Measurements from ENCODE around the gene DENND6A. TPM values are rescaled to one million over a fixed set of nuclear protein-coding genes. Genes with fewer than 3 reads are reported as not detected.

The DENND6A gene
- total RNA-seq, 3 donors from 2014 or later (not counting 1 experiment from before 2014, with no cell fraction given), result 54.5 to 69.8 (median 57.1) TPM

- no peaks in the 10 kb centered on the region for H3K36me3 Mint-ChIP-seq
- H3K4me1 Mint-ChIP-seq, result no peaks in the 10 kb centered on the region
- no peaks in the 10 kb centered on the region for H3K9me3 Mint-ChIP-seq
- Histone ChIP-seq H3K4me3 (ENCODE audit: low read length) (no peak overlapping the region), H3K9me3 (ENCODE audit: control insufficient read depth, insufficient read depth, low read length) (no peaks in the 10 kb centered on the region), H3K36me3 (ENCODE audit: control insufficient read depth, insufficient read depth, low read length) (no peaks in the 10 kb centered on the region), H3K27ac (ENCODE audit: low read length) (no peak overlapping the region), H3K4me1 (ENCODE audit: control insufficient read depth, insufficient read depth, low read length) (no peaks in the 10 kb centered on the region), H3K27me3 (ENCODE audit: control insufficient read depth, insufficient read depth, low read length) (no peaks in the 10 kb centered on the region)
- 100% methylated on average over 5 of the region's 7 CpGs for WGBS (ENCODE audit: insufficient coverage)
- H3K27me3 Mint-ChIP-seq (ENCODE audit: low read depth in 2 of 2), result no peaks in the 10 kb centered on the region
- intact Hi-C loops (cut with micrococcal nuclease), result no loop called here
- TF ChIP-seq, protein P1, sequence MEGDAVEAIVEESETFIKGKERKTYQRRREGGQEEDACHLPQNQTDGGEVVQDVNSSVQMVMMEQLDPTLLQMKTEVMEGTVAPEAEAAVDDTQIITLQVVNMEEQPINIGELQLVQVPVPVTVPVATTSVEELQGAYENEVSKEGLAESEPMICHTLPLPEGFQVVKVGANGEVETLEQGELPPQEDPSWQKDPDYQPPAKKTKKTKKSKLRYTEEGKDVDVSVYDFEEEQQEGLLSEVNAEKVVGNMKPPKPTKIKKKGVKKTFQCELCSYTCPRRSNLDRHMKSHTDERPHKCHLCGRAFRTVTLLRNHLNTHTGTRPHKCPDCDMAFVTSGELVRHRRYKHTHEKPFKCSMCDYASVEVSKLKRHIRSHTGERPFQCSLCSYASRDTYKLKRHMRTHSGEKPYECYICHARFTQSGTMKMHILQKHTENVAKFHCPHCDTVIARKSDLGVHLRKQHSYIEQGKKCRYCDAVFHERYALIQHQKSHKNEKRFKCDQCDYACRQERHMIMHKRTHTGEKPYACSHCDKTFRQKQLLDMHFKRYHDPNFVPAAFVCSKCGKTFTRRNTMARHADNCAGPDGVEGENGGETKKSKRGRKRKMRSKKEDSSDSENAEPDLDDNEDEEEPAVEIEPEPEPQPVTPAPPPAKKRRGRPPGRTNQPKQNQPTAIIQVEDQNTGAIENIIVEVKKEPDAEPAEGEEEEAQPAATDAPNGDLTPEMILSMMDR (IDR thresholded peaks at IDR 0.05), result no peak
- DNase-seq (no peak), ATAC-seq (no peak)
- H3K27ac Mint-ChIP-seq, result no peak overlapping the region
- no peak overlapping the region for H3K4me3 Mint-ChIP-seq
Measured at GRCh38 chr3:57737840-57738239, 45.0 kb upstream of the DENND6A start.

GRCh38 chr3:57735405-57735804 is 42.5 kb upstream of the DENND6A start:
- Histone ChIP-seq H3K9me3 (ENCODE audit: control insufficient read depth, insufficient read depth, low read length) (no peaks in the 10 kb centered on the region), H3K36me3 (ENCODE audit: control insufficient read depth, insufficient read depth, low read length) (no peaks in the 10 kb centered on the region), H3K27ac (ENCODE audit: low read length) (no peak overlapping the region), H3K4me1 (ENCODE audit: control insufficient read depth, insufficient read depth, low read length) (no peaks in the 10 kb centered on the region), H3K4me3 (ENCODE audit: low read length) (no peak overlapping the region), H3K27me3 (ENCODE audit: control insufficient read depth, insufficient read depth, low read length) (no peaks in the 10 kb centered on the region)
- 54% methylated on average over 1 of the region's 2 CpGs for WGBS (ENCODE audit: insufficient coverage)
- Mint-ChIP-seq H3K4me3 (no peak overlapping the region), H3K36me3 (no peaks in the 10 kb centered on the region), H3K4me1 (peaks cover 0 to 6% of the 10 kb centered on the region in 2 donors), H3K9me3 (no peaks in the 10 kb centered on the region), H3K27ac (no peak overlapping the region), H3K27me3 (ENCODE audit: low read depth in 2 of 2) (peaks cover 0 to 4% of the 10 kb centered on the region in 2 donors)
- ATAC-seq, result no peak
- DNase-seq, result no peak
- intact Hi-C loops (cut with micrococcal nuclease), result no loop called here
- TF ChIP-seq, protein P1 (IDR thresholded peaks at IDR 0.05), result no peak

DNA sequence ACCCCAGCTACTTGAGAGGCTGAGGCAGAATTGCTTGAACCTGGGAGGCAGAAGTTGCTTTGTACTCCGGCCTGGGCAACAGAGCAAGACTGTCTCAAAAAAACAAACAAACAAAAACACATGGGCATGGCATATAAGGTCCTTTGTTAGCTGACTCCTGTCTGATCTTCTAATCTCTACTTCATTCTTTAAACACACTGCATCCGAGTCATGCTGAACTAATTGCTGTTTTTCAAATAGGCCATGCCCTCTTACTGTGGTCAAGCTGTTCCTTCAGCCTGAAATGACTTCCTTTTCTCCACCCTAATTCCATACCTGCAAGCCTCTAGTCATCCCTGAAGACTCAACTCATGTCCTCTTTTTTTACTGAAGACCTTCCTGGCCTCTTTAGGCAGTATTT is 40.9 kb upstream of the DENND6A start:
- ATAC-seq (no peak), DNase-seq (no peak)
- Histone ChIP-seq H3K4me1 (ENCODE audit: control insufficient read depth, insufficient read depth, low read length) (no peaks in the 10 kb centered on the region), H3K4me3 (ENCODE audit: low read length) (no peak overlapping the region), H3K27ac (ENCODE audit: low read length) (no peak overlapping the region), H3K36me3 (ENCODE audit: control insufficient read depth, insufficient read depth, low read length) (no peaks in the 10 kb centered on the region), H3K9me3 (ENCODE audit: control insufficient read depth, insufficient read depth, low read length) (no peaks in the 10 kb centered on the region), H3K27me3 (ENCODE audit: control insufficient read depth, insufficient read depth, low read length) (no peaks in the 10 kb centered on the region)
- Mint-ChIP-seq H3K4me1 (peaks cover 0 to 6% of the 10 kb centered on the region in 2 donors), H3K36me3 (no peaks in the 10 kb centered on the region), H3K27me3 (ENCODE audit: low read depth in 2 of 2) (peaks cover 0 to 4% of the 10 kb centered on the region in 2 donors), H3K9me3 (no peaks in the 10 kb centered on the region), H3K4me3 (no peak overlapping the region), H3K27ac (no peak overlapping the region)
- intact Hi-C loops (cut with micrococcal nuclease), result no loop called here
- TF ChIP-seq, protein P1 (IDR thresholded peaks at IDR 0.05), result no peak
- WGBS (ENCODE audit: insufficient coverage), result 89% methylated on average over 2 of the region's 2 CpGs

GRCh38 chr3:57731311-57731710 is 38.4 kb upstream of the DENND6A start:
- H3K27me3 Mint-ChIP-seq (ENCODE audit: low read depth in 2 of 2), result peaks cover 0 to 4% of the 10 kb centered on the region in 2 donors
- Histone ChIP-seq H3K4me1 (ENCODE audit: control insufficient read depth, insufficient read depth, low read length) (no peaks in the 10 kb centered on the region), H3K36me3 (ENCODE audit: control insufficient read depth, insufficient read depth, low read length) (no peaks in the 10 kb centered on the region), H3K27ac (ENCODE audit: low read length) (no peak overlapping the region), H3K27me3 (ENCODE audit: control insufficient read depth, insufficient read depth, low read length) (no peaks in the 10 kb centered on the region), H3K4me3 (ENCODE audit: low read length) (no peak overlapping the region), H3K9me3 (ENCODE audit: control insufficient read depth, insufficient read depth, low read length) (no peaks in the 10 kb centered on the region)
- no peak for DNase-seq
- H3K4me1 Mint-ChIP-seq, result peaks cover 5 to 6% of the 10 kb centered on the region in 2 donors
- intact Hi-C loops (cut with micrococcal nuclease), result no loop called here
- no peaks in the 10 kb centered on the region for H3K9me3 Mint-ChIP-seq
- no peak overlapping the region for H3K27ac Mint-ChIP-seq
- ATAC-seq, result no peak
- H3K4me3 Mint-ChIP-seq, result no peak overlapping the region
- TF ChIP-seq, protein P1 (IDR thresholded peaks at IDR 0.05), result no peak
- H3K36me3 Mint-ChIP-seq, result no peaks in the 10 kb centered on the region
- WGBS (ENCODE audit: insufficient coverage), result 100% methylated on average over 1 of the region's 1 CpG
